Karpas-422 (cell line): ENCODE data around the gene DNAH7. TPM values are rescaled to one million over a fixed set of nuclear protein-coding genes. Genes with fewer than 3 reads are reported as not detected.

Experiments used
- DNase-seq: peaks from one replicate; pipeline ENCODE4 v3.0.0-alpha.2; 2015
- H2AFZ ChIP-seq: fragments of 200-600 bp; sonication (generic); 2 replicates; pipeline ENCODE4 v1.6.1; 2014; ENCODE audit warnings: antibody characterized with exemption, low read length, mixed read lengths
- H3K27ac ChIP-seq: fragments of 200-600 bp; sonication (generic); 2 replicates; pipeline ENCODE4 v1.5.1; 2014; ENCODE audit warnings: mild to moderate bottlenecking, low read length, moderate library complexity
- H3K27me3 ChIP-seq: fragments of 200-600 bp; sonication (generic); 2 replicates; pipeline ENCODE4 v1.6.1; 2014; ENCODE audit warnings: low read length, mixed read lengths
- H3K36me3 ChIP-seq: fragments of 200-600 bp; sonication (generic); 2 replicates; pipeline ENCODE4 v1.6.1; 2014; ENCODE audit warnings: low read length, mixed read lengths; ENCODE audit not compliant: insufficient read depth
- H3K4me1 ChIP-seq: fragments of 200-600 bp; sonication (generic); 2 replicates; pipeline ENCODE4 v1.6.1; 2014; ENCODE audit warnings: mild to moderate bottlenecking, low read length, mixed read lengths
- H3K4me2 ChIP-seq: fragments of 200-600 bp; sonication (generic); 2 replicates; pipeline ENCODE4 v1.6.1; 2014; ENCODE audit warnings: low read length, low read depth, mild to moderate bottlenecking; ENCODE audit not compliant: poor library complexity, severe bottlenecking
- H3K4me3 ChIP-seq: fragments of 200-600 bp; sonication (generic); 2 replicates; pipeline ENCODE4 v1.5.1; 2014; ENCODE audit warnings: mild to moderate bottlenecking, antibody characterized with exemption, low read length, mixed read lengths
- H3K79me2 ChIP-seq: fragments of 200-600 bp; sonication (generic); 2 replicates; pipeline ENCODE4 v1.6.1; 2014; ENCODE audit warnings: mild to moderate bottlenecking, low read length, mixed read lengths
- H3K9ac ChIP-seq: fragments of 200-600 bp; sonication (generic); 2 replicates; pipeline ENCODE4 v1.6.0; 2014; ENCODE audit warnings: low read length
- H3K9me2 ChIP-seq: fragments of 200-600 bp; sonication (generic), shearing (Covaris generic); replicated peaks from 2 replicates; pipeline ENCODE4 v1.6.0; 2014; ENCODE audit warnings: mild to moderate bottlenecking, low read length, moderate library complexity; ENCODE audit not compliant: insufficient read depth
- H3K9me3 ChIP-seq: fragments of 300-700, 200-600 bp; sonication (generic); 2 replicates; pipeline ENCODE4 v1.6.1; 2014; ENCODE audit warnings: low read length, mixed read lengths
- H4K20me1 ChIP-seq: fragments of 200-600 bp; sonication (generic); 2 replicates; pipeline ENCODE4 v1.6.1; 2014; ENCODE audit warnings: mild to moderate bottlenecking, antibody characterized with exemption, low read length, low read depth; ENCODE audit not compliant: insufficient read depth
- total RNA-seq: library from RNA; depleted of rRNA; stranded (reverse); fragments of >200 nt; shearing (Covaris generic); gene quantifications from 2 replicates; pipeline ENCODE4 v1.2.3, GENCODE V29; 2014; ENCODE audit warnings: low replicate concordance

Gene DNAH7
- total RNA-seq, 1 experiment from 2014 or later: 0.82 TPM

DNA sequence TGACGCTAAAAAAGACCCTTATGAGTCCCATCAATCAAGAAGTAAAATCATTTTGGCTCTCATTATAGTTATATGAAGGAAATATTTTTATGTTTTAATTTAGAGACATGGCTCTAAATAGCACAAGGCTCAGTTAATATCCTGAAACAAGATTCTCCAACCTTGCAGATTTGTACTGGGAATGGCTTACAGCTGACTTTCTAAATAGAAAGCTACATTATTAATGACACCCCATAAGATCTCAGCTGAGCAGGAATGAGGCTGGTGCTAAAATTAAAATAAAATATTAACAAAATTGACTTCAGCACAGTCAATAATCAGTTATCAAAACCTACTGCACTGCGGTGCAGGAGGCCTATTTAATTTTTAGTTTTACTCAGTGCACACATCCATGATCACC, 274.8 kb downstream of the DNAH7 start:
- no peak overlapping the region for H2AFZ ChIP-seq
- H3K9ac ChIP-seq: no peak overlapping the region
- no peaks in the 10 kb centered on the region for H3K9me2 ChIP-seq
- no peaks in the 10 kb centered on the region for H3K27me3 ChIP-seq
- no peaks in the 10 kb centered on the region for H3K36me3 ChIP-seq
- no peaks in the 10 kb centered on the region for H3K4me1 ChIP-seq
- no peak for DNase-seq
- no peak overlapping the region for H3K4me2 ChIP-seq
- H3K27ac ChIP-seq: no peak overlapping the region
- no peak overlapping the region for H3K4me3 ChIP-seq
- H3K9me3 ChIP-seq: no peaks in the 10 kb centered on the region
- no peaks in the 10 kb centered on the region for H4K20me1 ChIP-seq
- H3K79me2 ChIP-seq: no peaks in the 10 kb centered on the region

DNA sequence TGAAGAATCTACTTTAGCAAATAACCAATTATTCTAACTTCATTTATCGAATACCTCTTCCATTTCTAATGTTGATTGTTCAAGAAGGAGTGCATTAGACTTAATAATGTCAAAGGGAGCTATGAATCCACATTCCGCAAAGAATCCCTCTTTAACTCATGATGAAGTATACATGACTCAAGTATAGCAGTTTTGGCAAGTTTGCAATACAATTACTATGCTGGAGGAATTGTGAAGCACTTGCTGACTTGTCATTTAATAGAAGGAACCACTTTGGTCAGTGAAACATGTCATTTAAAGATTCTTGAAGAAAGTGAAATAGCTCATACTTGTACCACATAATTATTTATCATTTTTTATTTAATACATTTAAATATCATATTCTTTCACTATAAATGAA, 286.5 kb downstream of the DNAH7 start:
- Histone ChIP-seq H3K4me2 (no peak overlapping the region), H2AFZ (no peak overlapping the region), H3K36me3 (no peaks in the 10 kb centered on the region), H3K4me3 (no peak overlapping the region), H4K20me1 (no peaks in the 10 kb centered on the region), H3K79me2 (no peaks in the 10 kb centered on the region), H3K27ac (no peak overlapping the region), H3K9me2 (no peaks in the 10 kb centered on the region), H3K9ac (no peak overlapping the region), H3K27me3 (no peaks in the 10 kb centered on the region), H3K9me3 (no peaks in the 10 kb centered on the region), H3K4me1 (peaks cover 5% of the 10 kb centered on the region)
- no peak for DNase-seq

DNA sequence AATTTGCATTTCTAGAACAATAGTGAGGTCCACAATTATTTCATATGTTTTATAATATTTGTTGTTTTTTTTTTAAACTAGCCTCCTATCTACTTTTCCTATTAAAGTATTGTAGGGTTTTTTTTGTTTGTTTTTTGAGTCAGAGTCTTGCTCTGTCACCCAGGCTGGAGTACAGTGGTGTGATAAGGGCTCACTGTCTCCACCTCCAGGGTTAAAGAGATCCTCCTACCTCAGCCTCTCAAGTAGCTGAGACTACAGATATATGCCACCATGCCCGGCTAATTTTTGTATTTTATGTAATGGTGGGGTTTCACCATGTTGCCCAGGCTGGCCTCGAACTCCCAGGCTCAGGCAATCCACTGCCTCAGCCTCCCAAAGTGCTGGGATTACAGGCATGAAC, 289.1 kb downstream of the DNAH7 start:
- H2AFZ ChIP-seq: no peak overlapping the region

DNA sequence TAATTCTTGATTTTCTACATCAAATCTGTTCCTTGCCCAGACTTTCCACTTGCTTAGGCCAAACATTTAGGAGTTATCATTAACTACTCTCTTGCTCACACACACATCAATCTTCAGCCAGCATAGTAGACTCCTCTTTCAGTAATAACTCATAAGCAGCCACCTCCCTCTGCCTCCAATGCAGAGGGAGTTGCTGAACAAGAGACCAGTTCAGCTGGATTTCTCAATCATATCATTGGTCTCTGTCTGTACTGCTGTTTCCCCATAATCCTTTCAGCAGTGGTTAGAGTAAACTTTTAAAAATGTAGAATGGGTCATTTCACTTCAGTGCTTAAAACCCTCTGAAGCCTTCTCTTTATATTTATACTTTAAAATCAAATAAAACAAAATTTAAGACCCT, 298.7 kb downstream of the DNAH7 start:
- Histone ChIP-seq H3K9me3 (no peaks in the 10 kb centered on the region), H3K36me3 (no peaks in the 10 kb centered on the region), H3K27ac (no peak overlapping the region), H3K79me2 (no peaks in the 10 kb centered on the region), H3K27me3 (0 out of 2 replicates have a peak, but pooled peaks cover 2% of the 10 kb centered on the region), H3K4me1 (no peaks in the 10 kb centered on the region), H4K20me1 (no peaks in the 10 kb centered on the region), H3K4me3 (no peak overlapping the region), H3K4me2 (no peak overlapping the region), H3K9me2 (no peaks in the 10 kb centered on the region), H2AFZ (no peak overlapping the region), H3K9ac (no peak overlapping the region)
- no peak for DNase-seq

More for the DNA sequence above, 289.1 kb downstream of the DNAH7 start:
- no peak overlapping the region for H3K27ac ChIP-seq
- H3K9ac ChIP-seq: no peak overlapping the region
- no peaks in the 10 kb centered on the region for H3K27me3 ChIP-seq
- DNase-seq: no peak
- no peaks in the 10 kb centered on the region for H3K9me3 ChIP-seq
- H3K4me1 ChIP-seq: peaks cover 5% of the 10 kb centered on the region
- no peaks in the 10 kb centered on the region for H3K9me2 ChIP-seq
- H4K20me1 ChIP-seq: no peaks in the 10 kb centered on the region
- H3K36me3 ChIP-seq: no peaks in the 10 kb centered on the region
- H3K4me3 ChIP-seq: no peak overlapping the region
- no peak overlapping the region for H3K4me2 ChIP-seq
- H3K79me2 ChIP-seq: no peaks in the 10 kb centered on the region

DNA sequence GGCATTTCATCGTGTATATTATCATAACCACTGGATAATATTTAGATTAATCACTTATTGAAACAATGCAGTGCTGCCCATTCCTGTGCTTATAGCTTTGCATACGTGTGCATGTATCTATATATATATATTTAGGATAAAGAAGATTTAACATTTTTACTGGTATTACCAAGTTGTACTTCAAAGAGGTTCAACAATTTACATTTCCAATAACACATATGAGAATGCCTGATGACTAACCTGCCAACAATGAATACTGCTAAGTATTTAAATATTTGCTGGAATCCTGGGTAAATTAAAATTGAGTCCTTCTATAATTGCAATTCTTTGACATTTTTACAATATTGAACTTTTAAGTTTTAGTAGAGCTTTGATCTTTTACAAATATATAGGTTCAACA, 300.2 kb downstream of the DNAH7 start:
- H3K9me2 ChIP-seq: no peaks in the 10 kb centered on the region
- H3K4me2 ChIP-seq: no peak overlapping the region
- no peaks in the 10 kb centered on the region for H3K79me2 ChIP-seq
- H2AFZ ChIP-seq: no peak overlapping the region
- DNase-seq: peak; percentile 35
- no peak overlapping the region for H3K9ac ChIP-seq
- H3K27me3 ChIP-seq: 0 out of 2 replicates have a peak, but pooled peaks cover 2% of the 10 kb centered on the region
- no peaks in the 10 kb centered on the region for H3K9me3 ChIP-seq
- H3K4me1 ChIP-seq: no peaks in the 10 kb centered on the region
- no peaks in the 10 kb centered on the region for H4K20me1 ChIP-seq
- H3K27ac ChIP-seq: no peak overlapping the region
- H3K4me3 ChIP-seq: no peak overlapping the region
- no peaks in the 10 kb centered on the region for H3K36me3 ChIP-seq

DNA sequence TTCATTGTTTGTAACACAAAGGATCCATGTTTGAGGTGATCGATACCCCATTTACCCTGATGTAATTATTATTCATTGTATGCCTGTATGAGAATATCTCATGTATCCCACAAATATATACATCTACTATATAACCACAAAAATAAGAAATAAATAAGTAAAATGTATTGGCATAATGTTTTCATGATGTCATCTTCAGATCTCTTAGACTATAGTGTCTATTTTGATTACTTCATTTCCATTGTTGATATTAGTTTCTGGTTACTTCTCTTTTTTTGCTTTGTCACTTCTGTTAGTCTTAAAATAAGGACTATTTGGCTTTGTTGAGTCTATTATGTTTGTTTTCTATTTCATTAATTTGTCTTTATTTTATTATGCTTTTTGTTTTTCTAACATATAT, 301.9 kb downstream of the DNAH7 start:
- Histone ChIP-seq H3K36me3 (no peaks in the 10 kb centered on the region), H4K20me1 (no peaks in the 10 kb centered on the region), H3K9me2 (no peaks in the 10 kb centered on the region), H3K4me1 (no peaks in the 10 kb centered on the region), H3K4me2 (no peak overlapping the region), H3K27me3 (0 out of 2 replicates have a peak, but pooled peaks cover 2% of the 10 kb centered on the region), H3K9me3 (no peaks in the 10 kb centered on the region), H3K27ac (no peak overlapping the region), H3K9ac (no peak overlapping the region), H3K4me3 (no peak overlapping the region), H3K79me2 (no peaks in the 10 kb centered on the region), H2AFZ (no peak overlapping the region)
- DNase-seq: no peak

DNA sequence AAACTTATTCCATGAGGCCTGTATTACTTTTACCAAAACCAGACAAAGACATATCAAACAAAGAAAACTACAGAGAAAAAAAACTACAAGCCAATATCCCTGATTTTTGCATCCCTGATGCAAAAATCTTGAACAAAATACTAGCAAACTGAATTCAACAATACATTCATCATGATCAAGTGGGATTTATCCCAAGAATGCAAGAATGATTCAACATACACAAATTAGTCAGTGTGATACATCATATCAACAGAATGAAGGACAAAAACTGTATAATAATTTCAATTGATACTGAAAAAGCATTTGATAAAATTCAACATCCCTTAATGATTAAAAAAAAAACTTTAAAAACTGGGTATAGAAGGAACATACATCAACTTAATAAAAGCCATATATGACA, 304.8 kb downstream of the DNAH7 start:
- Histone ChIP-seq H3K79me2 (no peaks in the 10 kb centered on the region), H3K4me3 (no peak overlapping the region), H3K27me3 (no peaks in the 10 kb centered on the region), H2AFZ (no peak overlapping the region), H3K9me2 (no peaks in the 10 kb centered on the region), H3K27ac (no peak overlapping the region), H3K9ac (no peak overlapping the region), H3K9me3 (peaks cover 8% of the 10 kb centered on the region), H4K20me1 (no peaks in the 10 kb centered on the region), H3K4me2 (no peak overlapping the region), H3K4me1 (no peaks in the 10 kb centered on the region), H3K36me3 (no peaks in the 10 kb centered on the region)
- DNase-seq: no peak

DNA sequence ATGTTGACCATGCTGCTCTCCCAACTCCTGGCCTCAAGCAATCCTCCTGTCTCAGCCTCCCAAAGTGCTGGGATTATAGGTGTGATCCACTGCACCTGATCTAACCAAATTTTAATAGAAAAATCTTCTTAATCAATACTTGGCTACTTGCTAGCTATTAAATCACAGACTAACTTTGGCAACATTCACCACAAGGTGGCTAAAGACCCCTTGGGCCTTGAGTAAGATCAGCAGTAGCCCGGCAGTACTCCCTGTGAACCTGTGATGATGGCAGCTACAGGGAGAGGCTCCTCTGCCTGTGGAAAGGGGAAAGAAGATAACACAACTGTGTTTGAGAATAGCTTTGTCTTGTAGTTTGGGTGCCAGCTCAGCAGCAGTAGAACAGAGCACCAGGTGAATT, 308.8 kb downstream of the DNAH7 start:
- no peaks in the 10 kb centered on the region for H4K20me1 ChIP-seq
- DNase-seq: no peak
- 0 out of 2 replicates have a peak, but pooled peaks cover 4% of the 10 kb centered on the region for H3K36me3 ChIP-seq
- H3K4me3 ChIP-seq: no peak overlapping the region
- peaks cover 8% of the 10 kb centered on the region for H3K9me3 ChIP-seq
- no peaks in the 10 kb centered on the region for H3K4me1 ChIP-seq
- no peak overlapping the region for H3K27ac ChIP-seq
- H3K4me2 ChIP-seq: no peak overlapping the region
- H3K9me2 ChIP-seq: no peaks in the 10 kb centered on the region
- no peaks in the 10 kb centered on the region for H3K79me2 ChIP-seq
- no peaks in the 10 kb centered on the region for H3K27me3 ChIP-seq
- H3K9ac ChIP-seq: no peak overlapping the region
- no peak overlapping the region for H2AFZ ChIP-seq

DNA sequence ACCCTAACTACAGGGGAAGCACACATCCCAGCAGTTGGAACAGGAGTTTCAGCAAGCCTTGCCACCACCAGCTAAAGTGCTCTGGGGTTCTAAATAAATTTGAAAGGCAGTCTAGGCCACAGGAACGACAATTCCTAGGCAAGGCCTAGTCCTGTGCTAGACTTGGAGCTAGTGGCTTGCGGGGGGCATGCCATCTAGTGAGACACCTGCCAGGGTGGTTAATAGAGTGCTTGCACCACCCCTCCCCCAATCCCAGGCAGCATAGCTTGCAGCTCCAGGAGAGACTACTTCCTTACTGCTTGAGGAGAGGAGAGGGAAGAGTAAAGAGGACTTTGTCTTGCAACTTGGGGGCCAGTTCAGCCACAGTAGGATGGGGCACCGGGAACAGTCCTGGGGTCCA, 309.8 kb downstream of the DNAH7 start:
- Histone ChIP-seq H3K4me2 (no peak overlapping the region), H2AFZ (no peak overlapping the region), H3K27ac (no peak overlapping the region), H3K27me3 (no peaks in the 10 kb centered on the region), H3K36me3 (0 out of 2 replicates have a peak, but pooled peaks cover 4% of the 10 kb centered on the region), H4K20me1 (no peaks in the 10 kb centered on the region), H3K9ac (no peak overlapping the region), H3K79me2 (no peaks in the 10 kb centered on the region), H3K9me3 (peaks cover 8% of the 10 kb centered on the region), H3K9me2 (no peaks in the 10 kb centered on the region), H3K4me1 (no peaks in the 10 kb centered on the region), H3K4me3 (no peak overlapping the region)
- no peak for DNase-seq
